OCI-LY3 (cell line): ENCODE data around the gene CLSTN2.

Experiments used
- H2AFZ ChIP-seq: fragments of 200-600, 300-600 bp; shearing (Covaris generic); 2 replicates; pipeline ENCODE4 v1.6.0; 2014; ENCODE audit warnings: antibody characterized with exemption, low read depth, low read length
- H3K27ac ChIP-seq: fragments of 200-600, 300-600 bp; sonication (generic); 2 replicates; pipeline ENCODE4 v1.5.1; 2014; ENCODE audit warnings: mild to moderate bottlenecking, low read length, moderate library complexity, mixed read lengths
- H3K27me3 ChIP-seq: fragments of 200-600, 300-600 bp; sonication (generic); 2 replicates; pipeline ENCODE4 v1.6.1; 2014; ENCODE audit warnings: low read depth, low read length, mixed read lengths
- H3K36me3 ChIP-seq: fragments of 200-600, 300-600 bp; sonication (generic); replicated peaks from 2 replicates; pipeline ENCODE3; 2014; ENCODE audit warnings: low read depth, low read length, mixed read lengths
- H3K4me1 ChIP-seq: fragments of 300-600, 200-600 bp; sonication (generic); 2 replicates; pipeline ENCODE4 v1.6.1; 2014; ENCODE audit warnings: low read length, mixed read lengths
- H3K4me2 ChIP-seq: fragments of 200-600, 300-600 bp; sonication (generic); 2 replicates; pipeline ENCODE4 v1.6.1; 2014; ENCODE audit warnings: low read length, mixed read lengths
- H3K4me3 ChIP-seq: fragments of 300-600, 200-600 bp; sonication (generic); 2 replicates; pipeline ENCODE4 v1.5.1; 2014; ENCODE audit warnings: antibody characterized with exemption, mild to moderate bottlenecking, low read length, moderate library complexity
- H3K79me2 ChIP-seq: fragments of 300-600, 200-600 bp; shearing (Covaris generic); 2 replicates; pipeline ENCODE4 v1.6.1; 2014; ENCODE audit warnings: mild to moderate bottlenecking, low read length, mixed read lengths
- H3K9ac ChIP-seq: fragments of 300-600, 200-600 bp; shearing (Covaris generic); 2 replicates; pipeline ENCODE4 v1.6.0; 2014; ENCODE audit warnings: mild to moderate bottlenecking, low read length, moderate library complexity
- H3K9me3 ChIP-seq: fragments of 200-600, 300-600 bp; shearing (Covaris generic); 2 replicates; pipeline ENCODE4 v1.6.1; 2014; ENCODE audit warnings: low read length, mixed read lengths; ENCODE audit not compliant: insufficient read depth
- H4K20me1 ChIP-seq: fragments of 200-600, 300-600 bp; sonication (generic); 2 replicates; pipeline ENCODE4 v1.6.1; 2016; ENCODE audit warnings: low read length, mixed read lengths; ENCODE audit not compliant: insufficient read depth
- CTCF ChIP-seq: fragments of 200-600, 300-600 bp; sonication (generic); IDR thresholded peaks from 2 replicates; pipeline ENCODE4 v1.5.1; 2014; ENCODE audit warnings: antibody characterized with exemption, low read length, low read depth
- EZH2phosphoT487 ChIP-seq: fragments of 200-600 bp; shearing (Covaris generic); IDR thresholded peaks from 2 replicates; pipeline ENCODE4 v1.6.1; 2018; ENCODE audit warnings: antibody characterized with exemption, mixed run types, low read depth

The CLSTN2 gene

GRCh38 chr3:140250010-140250855 lies 315.2 kb downstream of the CLSTN2 start:
- Histone ChIP-seq H3K9ac (no peak overlapping the region), H3K27me3 (0 out of 2 replicates have a peak, but pooled peaks cover 2% of the 10 kb centered on the region), H3K4me1 (no peaks in the 10 kb centered on the region), H4K20me1 (no peaks in the 10 kb centered on the region), H3K9me3 (no peaks in the 10 kb centered on the region), H3K79me2 (no peaks in the 10 kb centered on the region), H3K4me3 (no peak overlapping the region), H2AFZ (no peak overlapping the region), H3K27ac (no peak overlapping the region), H3K36me3 (no peaks in the 10 kb centered on the region), H3K4me2 (no peak overlapping the region)
- TF ChIP-seq CTCF (no peak), EZH2phosphoT487 (no peak)

DNA sequence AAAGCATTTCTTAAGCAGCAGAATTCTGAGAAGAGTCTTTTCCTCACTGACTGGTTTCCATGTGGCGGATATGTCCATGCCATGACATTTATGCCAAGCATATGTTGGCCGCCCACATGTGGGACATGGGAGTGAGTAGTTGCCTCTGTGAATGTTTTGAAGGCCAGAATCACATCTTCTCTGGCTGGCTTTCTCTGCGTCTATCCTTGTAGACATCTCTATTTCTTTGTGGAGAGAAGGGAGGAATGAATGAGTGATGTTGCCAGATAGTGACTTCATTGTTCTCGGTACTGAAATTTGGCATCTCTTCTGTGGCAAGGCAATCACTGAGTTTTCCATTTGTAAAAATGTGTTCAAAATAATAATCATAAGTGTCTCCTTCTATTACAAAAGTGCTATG lies 316.0 kb downstream of the CLSTN2 start:
- Histone ChIP-seq H3K4me2 (no peak overlapping the region), H3K79me2 (no peaks in the 10 kb centered on the region), H3K4me1 (no peaks in the 10 kb centered on the region), H2AFZ (no peak overlapping the region), H3K27ac (no peak overlapping the region), H3K36me3 (no peaks in the 10 kb centered on the region), H3K4me3 (no peak overlapping the region), H3K9ac (no peak overlapping the region), H4K20me1 (no peaks in the 10 kb centered on the region), H3K9me3 (no peaks in the 10 kb centered on the region), H3K27me3 (0 out of 2 replicates have a peak, but pooled peaks cover 2% of the 10 kb centered on the region)
- TF ChIP-seq CTCF (no peak), EZH2phosphoT487 (no peak)

- H3K4me2 ChIP-seq: no peak overlapping the region
- no peaks in the 10 kb centered on the region for H3K79me2 ChIP-seq
- H3K36me3 ChIP-seq: no peaks in the 10 kb centered on the region
- H4K20me1 ChIP-seq: no peaks in the 10 kb centered on the region
- 0 out of 2 replicates have a peak, but pooled peaks cover 2% of the 10 kb centered on the region for H3K27me3 ChIP-seq
- no peaks in the 10 kb centered on the region for H3K4me1 ChIP-seq
- no peak overlapping the region for H3K4me3 ChIP-seq
- no peak overlapping the region for H3K27ac ChIP-seq
- no peak overlapping the region for H2AFZ ChIP-seq
- TF ChIP-seq CTCF: no peak
- TF ChIP-seq EZH2phosphoT487: no peak
- no peaks in the 10 kb centered on the region for H3K9me3 ChIP-seq
- no peak overlapping the region for H3K9ac ChIP-seq
These were observed 316.7 kb downstream of the CLSTN2 start for GRCh38 chr3:140251678-140252077.

DNA sequence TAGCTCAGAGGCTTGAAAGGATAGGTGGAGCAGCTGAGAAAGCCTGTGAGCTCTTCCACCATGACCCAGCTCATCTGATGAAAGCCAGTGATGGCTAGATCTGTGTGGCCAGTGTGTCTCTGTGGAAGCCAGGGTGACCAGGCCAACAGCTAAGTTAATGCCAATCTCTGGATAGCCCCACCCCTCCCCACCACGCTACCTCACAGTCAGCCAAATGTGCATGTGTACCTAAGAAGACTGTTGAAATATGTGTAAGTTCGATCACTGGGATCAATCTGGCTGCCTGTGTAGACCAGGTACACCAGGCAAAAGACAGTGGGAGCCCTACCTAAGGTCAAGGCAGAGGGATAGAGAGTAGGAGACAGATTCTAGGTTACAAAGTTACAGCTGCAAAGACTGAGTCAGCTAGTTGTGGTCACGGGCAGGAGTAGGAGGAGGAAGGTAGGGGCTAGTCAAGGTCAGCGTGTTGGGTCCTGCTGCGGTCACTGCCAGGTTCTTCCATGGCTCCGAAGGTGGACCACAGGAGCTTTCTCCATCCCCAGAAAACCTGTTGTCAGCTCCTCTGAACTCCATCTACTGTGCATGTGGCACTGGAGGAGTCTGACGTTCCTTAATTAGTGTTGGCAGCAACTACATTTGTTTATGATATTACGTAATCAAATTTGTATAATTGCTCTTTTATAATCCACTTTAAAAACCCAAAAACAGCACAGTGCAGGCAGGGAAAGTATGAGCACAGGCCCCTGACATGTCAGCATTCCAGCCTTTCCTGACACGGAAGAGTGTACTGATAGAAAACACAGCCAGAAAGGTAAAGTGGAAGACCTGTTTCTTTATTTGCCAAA lies 318.0 kb downstream of the CLSTN2 start:
- H3K4me3 ChIP-seq: no peak overlapping the region
- H3K4me2 ChIP-seq: no peak overlapping the region
- 0 out of 2 replicates have a peak, but pooled peaks cover 2% of the 10 kb centered on the region for H3K27me3 ChIP-seq
- H3K36me3 ChIP-seq: no peaks in the 10 kb centered on the region
- H3K27ac ChIP-seq: no peak overlapping the region
- no peak overlapping the region for H3K9ac ChIP-seq
- H3K9me3 ChIP-seq: no peaks in the 10 kb centered on the region
- H2AFZ ChIP-seq: no peak overlapping the region
- TF ChIP-seq CTCF (no peak), EZH2phosphoT487 (no peak)
- no peaks in the 10 kb centered on the region for H4K20me1 ChIP-seq
- H3K79me2 ChIP-seq: no peaks in the 10 kb centered on the region
- no peaks in the 10 kb centered on the region for H3K4me1 ChIP-seq
